ENCODE measurements around the gene RNF41.

RNF41 gene

GRCh38 chr12:56158926-56159461 lies 62.7 kb downstream of the RNF41 start:
- peak; percentile 72 for DNase-seq
- Histone ChIP-seq H3K14ac (ENCODE audit: low read length in 2 of 2) (peak overlapping the region in 1 of 2 experiments; percentile 64), H3K79me1 (replicated peaks; ENCODE audit: low read length, poor library complexity, severe bottlenecking) (peaks cover 11% of the 10 kb centered on the region), H3K4ac (ENCODE audit: low read depth in 1 of 2, low read length in 2 of 2) (peak overlapping the region; percentile 39 to 55), H3K9ac (ENCODE audit: low read length) (peak overlapping the region; percentile 99), H4K8ac (ENCODE audit: low read length) (no peak overlapping the region), H2AFZ (ENCODE audit: low read depth, low read length) (no peak overlapping the region), H2BK5ac (ENCODE audit: low read depth, low read length, poor library complexity, severe bottlenecking) (peak overlapping the region; percentile 39), H2BK120ac (ENCODE audit: low read depth, low read length) (no peak overlapping the region), H3K27me3 (ENCODE audit: control insufficient read depth in 1 of 2, insufficient read depth in 1 of 2, low read length in 2 of 2) (no peaks in the 10 kb centered on the region), H3K18ac (ENCODE audit: low read depth in 1 of 2, low read length in 2 of 2) (peak overlapping the region in 1 of 2 experiments; percentile 28), H4K91ac (ENCODE audit: low read length) (no peak overlapping the region), H3K4me3 (ENCODE audit: insufficient read depth in 1 of 2, low read depth in 1 of 2, low read length in 2 of 2) (peak overlapping the region; percentile 83 to 95), H3K36me3 (ENCODE audit: control insufficient read depth in 1 of 2, insufficient read depth in 2 of 2, low read depth in 1 of 2, low read length in 2 of 2) (peaks cover 53 to 66% of the 10 kb centered on the region in 2 experiments), H2BK12ac (ENCODE audit: low read length in 2 of 2) (no peak overlapping the region), H3K4me1 (ENCODE audit: control insufficient read depth, insufficient read depth, low read depth, low read length) (peaks cover 20% of the 10 kb centered on the region), H3K9me3 (ENCODE audit: control insufficient read depth, low read length) (no peaks in the 10 kb centered on the region), H2AK5ac (ENCODE audit: low read length, severe bottlenecking) (peak overlapping the region; percentile 81), H3K27ac (ENCODE audit: low read length, poor library complexity, severe bottlenecking) (peak overlapping the region; percentile 97), H2BK15ac (ENCODE audit: low read depth, poor library complexity, severe bottlenecking) (no peak overlapping the region), H3K23ac (ENCODE audit: low read length in 2 of 2) (no peak overlapping the region), H3K4me2 (ENCODE audit: low read length, poor library complexity, severe bottlenecking) (peak overlapping the region; percentile 79)
- WGBS = under 1% methylated on average over 5 of the region's 6 CpGs

DNA sequence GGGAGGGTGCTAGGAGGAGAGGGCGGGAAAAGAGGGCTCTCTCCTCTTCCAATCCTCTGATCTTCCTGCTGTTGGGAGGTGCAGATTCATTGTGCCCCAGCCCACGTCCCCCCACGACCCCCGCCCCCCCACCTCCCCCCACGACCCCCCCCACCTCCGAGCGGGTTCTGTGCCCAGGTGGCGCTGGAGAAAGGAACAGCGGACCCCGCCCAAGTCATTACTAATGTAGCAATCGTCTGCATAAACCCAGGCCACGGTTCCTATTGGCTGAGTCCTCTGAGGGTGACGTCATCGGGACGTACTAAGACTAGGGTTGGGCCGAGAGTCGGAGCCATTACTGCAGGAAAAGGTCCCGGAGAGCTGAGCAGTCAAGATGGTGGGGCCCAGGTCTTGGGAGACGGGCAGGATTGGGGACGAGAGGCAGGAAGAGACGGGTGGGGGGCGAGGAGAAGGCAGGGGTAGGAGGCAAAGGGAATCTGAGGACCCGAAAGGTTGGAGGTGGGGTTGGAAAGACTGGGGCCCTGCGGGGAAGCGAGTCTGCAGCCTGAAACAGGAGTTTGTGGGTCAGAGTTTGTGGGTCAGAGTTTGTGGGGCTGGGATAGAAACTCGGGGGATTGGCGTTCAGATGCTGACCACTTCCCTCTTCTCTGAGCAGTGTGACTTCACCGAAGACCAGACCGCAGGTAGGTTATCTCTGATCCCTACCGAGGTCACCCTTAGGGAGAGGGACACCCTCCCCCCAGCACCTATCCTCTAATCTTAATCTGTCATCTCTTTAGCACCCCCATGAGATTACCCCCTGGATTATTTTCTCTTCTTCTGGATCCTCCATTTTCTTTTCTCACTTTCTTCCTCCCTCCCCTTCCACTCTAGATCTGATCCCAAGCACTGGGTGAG lies 63.4 kb downstream of the RNF41 start, which contains the start of gene MYL6:
Gene MYL6, plus strand, starts transcription at position 331 of the 897 bp plus-strand sequence. Its CDS starts 43 bp downstream, at position 374.
- H3K4me3 ChIP-seq (ENCODE audit: insufficient read depth in 1 of 2, low read depth in 1 of 2, low read length in 2 of 2) = peak within 1 kb of the TSS; percentile 83 to 95
- peak within 1 kb of the TSS; percentile 94 to 96 for H3K18ac ChIP-seq (ENCODE audit: low read depth in 1 of 2, low read length in 2 of 2)
- peak; percentile 98 for DNase-seq
- H3K14ac ChIP-seq (ENCODE audit: low read length in 2 of 2) = peak within 1 kb of the TSS in 1 of 2 experiments; percentile 98
- peak within 1 kb of the TSS; percentile 87 for H4K8ac ChIP-seq (ENCODE audit: low read length)
- H2AK5ac ChIP-seq (ENCODE audit: low read length, severe bottlenecking) = peak within 1 kb of the TSS; percentile 81
- H3K36me3 ChIP-seq (ENCODE audit: control insufficient read depth in 1 of 2, insufficient read depth in 2 of 2, low read depth in 1 of 2, low read length in 2 of 2) = peaks cover 49 to 59% of the 10 kb centered on the region in 2 experiments
- whole genome bisulfite sequencing = 0% methylated on average over 20 of the region's 30 CpGs
- peak within 1 kb of the TSS; percentile 60 for H2BK15ac ChIP-seq (ENCODE audit: low read depth, poor library complexity, severe bottlenecking)
- H3K9ac ChIP-seq (ENCODE audit: low read length) = peak within 1 kb of the TSS; percentile 99
- H3K79me1 ChIP-seq (replicated peaks; ENCODE audit: low read length, poor library complexity, severe bottlenecking) = peaks cover 16% of the 10 kb centered on the region
- H3K4me2 ChIP-seq (ENCODE audit: low read length, poor library complexity, severe bottlenecking) = peak within 1 kb of the TSS; percentile 79
- H3K27ac ChIP-seq (ENCODE audit: low read length, poor library complexity, severe bottlenecking) = peak within 1 kb of the TSS; percentile 98
- peak within 1 kb of the TSS in 1 of 2 experiments; percentile 91 for H3K23ac ChIP-seq (ENCODE audit: low read length in 2 of 2)
- peak within 1 kb of the TSS; percentile 77 to 95 for H3K4ac ChIP-seq (ENCODE audit: low read depth in 1 of 2, low read length in 2 of 2)
- peak within 1 kb of the TSS; percentile 39 for H2BK5ac ChIP-seq (ENCODE audit: low read depth, low read length, poor library complexity, severe bottlenecking)
- H2BK12ac ChIP-seq (ENCODE audit: low read length in 2 of 2) = peak within 1 kb of the TSS in 1 of 2 experiments; percentile 59
- peaks cover 26% of the 10 kb centered on the region for H3K4me1 ChIP-seq (ENCODE audit: control insufficient read depth, insufficient read depth, low read depth, low read length)
- H3K27me3 ChIP-seq (ENCODE audit: control insufficient read depth in 1 of 2, insufficient read depth in 1 of 2, low read length in 2 of 2) = no peaks in the 10 kb centered on the region
- no peaks in the 10 kb centered on the region for H3K9me3 ChIP-seq (ENCODE audit: control insufficient read depth, low read length)
- peak within 1 kb of the TSS; percentile 67 for H2BK120ac ChIP-seq (ENCODE audit: low read depth, low read length)
- peak within 1 kb of the TSS; percentile 77 for H4K91ac ChIP-seq (ENCODE audit: low read length)
- H2AFZ ChIP-seq (ENCODE audit: low read depth, low read length) = peak within 1 kb of the TSS; percentile 8

DNA sequence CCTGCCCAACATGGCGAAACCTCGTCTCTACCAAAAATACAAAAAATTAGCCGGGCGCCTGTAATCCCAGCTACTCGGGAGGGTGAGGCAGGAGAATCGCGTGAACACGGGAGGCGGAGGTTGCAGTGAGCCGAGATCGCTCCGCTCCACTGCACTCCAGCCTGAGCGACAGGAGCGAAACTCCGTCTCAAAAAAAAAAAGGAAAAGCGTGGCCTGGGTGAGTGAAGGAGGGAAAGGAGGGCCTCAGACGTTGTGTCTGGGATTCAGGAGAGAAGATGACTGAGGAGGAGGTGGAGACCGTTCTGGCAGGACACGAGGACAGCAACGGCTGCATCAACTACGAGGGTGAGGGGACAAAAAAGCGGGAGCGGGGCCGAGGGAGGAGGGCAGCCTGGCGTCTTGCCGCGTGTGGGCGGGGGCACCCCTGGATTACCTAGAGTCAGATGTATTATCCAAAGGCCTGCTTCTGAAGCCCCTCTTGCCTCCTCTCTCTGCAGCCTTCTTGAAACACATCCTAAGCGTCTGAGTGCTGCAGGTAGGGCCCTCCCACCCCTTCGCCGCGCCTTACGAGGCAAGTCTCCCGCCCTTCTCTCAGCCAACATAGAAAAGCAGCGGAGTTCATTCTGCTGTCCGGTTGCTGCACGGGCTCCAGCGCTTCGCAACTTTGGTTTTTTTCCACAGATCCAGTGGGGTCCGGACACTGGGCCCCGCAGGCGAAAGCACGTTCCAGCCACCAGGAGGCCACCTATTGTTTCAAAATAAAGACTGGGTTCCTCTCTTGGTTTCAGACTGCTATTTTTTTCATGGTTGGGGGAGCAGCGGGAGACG lies 64.3 kb downstream of the RNF41 start:
- Histone ChIP-seq H3K4me2 (ENCODE audit: low read length, poor library complexity, severe bottlenecking) (peak overlapping the region; percentile 64), H2BK5ac (ENCODE audit: low read depth, low read length, poor library complexity, severe bottlenecking) (peak overlapping the region; percentile 19), H3K4ac (ENCODE audit: low read depth in 1 of 2, low read length in 2 of 2) (peak overlapping the region; percentile 1 to 71), H3K36me3 (ENCODE audit: control insufficient read depth in 1 of 2, insufficient read depth in 2 of 2, low read depth in 1 of 2, low read length in 2 of 2) (peaks cover 47 to 50% of the 10 kb centered on the region in 2 experiments), H3K4me1 (ENCODE audit: control insufficient read depth, insufficient read depth, low read depth, low read length) (peaks cover 30% of the 10 kb centered on the region), H3K79me1 (replicated peaks; ENCODE audit: low read length, poor library complexity, severe bottlenecking) (peaks cover 19% of the 10 kb centered on the region), H3K27ac (ENCODE audit: low read length, poor library complexity, severe bottlenecking) (peak overlapping the region; percentile 98), H2AFZ (ENCODE audit: low read depth, low read length) (peak overlapping the region; percentile 8), H3K4me3 (ENCODE audit: insufficient read depth in 1 of 2, low read depth in 1 of 2, low read length in 2 of 2) (peak overlapping the region; percentile 51 to 80), H2BK120ac (ENCODE audit: low read depth, low read length) (peak overlapping the region; percentile 67), H4K91ac (ENCODE audit: low read length) (peak overlapping the region; percentile 3), H3K23ac (ENCODE audit: low read length in 2 of 2) (peak overlapping the region in 1 of 2 experiments; percentile 23), H3K27me3 (ENCODE audit: control insufficient read depth in 1 of 2, insufficient read depth in 1 of 2, low read length in 2 of 2) (no peaks in the 10 kb centered on the region), H4K8ac (ENCODE audit: low read length) (peak overlapping the region; percentile 8), H2BK15ac (ENCODE audit: low read depth, poor library complexity, severe bottlenecking) (peak overlapping the region; percentile 1), H3K14ac (ENCODE audit: low read length in 2 of 2) (no peak overlapping the region), H3K18ac (ENCODE audit: low read depth in 1 of 2, low read length in 2 of 2) (peak overlapping the region; percentile 7 to 96), H2BK12ac (ENCODE audit: low read length in 2 of 2) (peak overlapping the region in 1 of 2 experiments; percentile 59), H2AK5ac (ENCODE audit: low read length, severe bottlenecking) (no peak overlapping the region), H3K9me3 (ENCODE audit: control insufficient read depth, low read length) (no peaks in the 10 kb centered on the region), H3K9ac (ENCODE audit: low read length) (peak overlapping the region; percentile 87)
- WGBS = 18% methylated on average over 43 of the region's 45 CpGs
- DNase-seq = peak; percentile 94
